Hippocampal formation (tissue), 2 donors: ENCODE measurements around the gene ADORA2A.

ENCODE experiments used
- DNase-seq, 2 donors: peaks; one replicate each; lab custom pipeline; 2025; lab: John Stamatoyannopoulos, UW

Gene ADORA2A

DNA sequence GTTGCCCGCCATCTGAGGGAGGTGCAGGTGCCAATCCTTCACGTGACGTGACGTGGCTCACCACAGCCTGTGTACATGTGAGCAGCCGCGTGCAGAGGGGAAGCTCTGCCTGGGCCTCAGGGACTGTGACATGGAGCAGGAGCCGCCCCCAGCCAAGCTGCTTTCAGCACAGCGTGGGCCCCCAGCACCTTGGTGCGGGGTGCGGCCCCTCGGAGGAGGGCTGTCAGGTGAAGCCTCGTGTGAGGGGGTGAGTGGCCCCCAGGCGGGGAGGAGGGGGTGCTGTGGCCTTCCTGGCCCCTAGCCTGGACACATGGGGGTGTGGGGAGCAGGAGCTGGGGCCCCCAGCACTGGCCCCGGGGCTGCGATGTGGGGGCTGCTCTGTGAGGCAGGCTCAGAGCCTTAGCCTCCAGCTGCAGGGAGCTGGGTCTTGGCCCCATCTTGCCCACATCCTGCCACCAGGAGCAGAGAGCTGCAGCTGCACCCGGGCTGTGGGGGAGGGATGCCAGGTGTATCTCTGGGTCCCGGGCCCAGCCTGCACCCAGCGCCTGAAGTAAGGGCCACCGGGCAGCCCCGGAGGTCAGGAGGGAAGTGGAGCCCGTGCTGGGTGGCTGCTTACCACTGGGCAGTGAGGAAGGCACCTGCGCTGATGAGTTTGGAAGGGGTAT is at the start of gene ADORA2A:
Gene ADORA2A, plus strand, starts transcription at position 100 of the 665 bp plus-strand sequence. CDS start 5,806 bp downstream, outside the sequence.
- DNase-seq, result no peak

DNA sequence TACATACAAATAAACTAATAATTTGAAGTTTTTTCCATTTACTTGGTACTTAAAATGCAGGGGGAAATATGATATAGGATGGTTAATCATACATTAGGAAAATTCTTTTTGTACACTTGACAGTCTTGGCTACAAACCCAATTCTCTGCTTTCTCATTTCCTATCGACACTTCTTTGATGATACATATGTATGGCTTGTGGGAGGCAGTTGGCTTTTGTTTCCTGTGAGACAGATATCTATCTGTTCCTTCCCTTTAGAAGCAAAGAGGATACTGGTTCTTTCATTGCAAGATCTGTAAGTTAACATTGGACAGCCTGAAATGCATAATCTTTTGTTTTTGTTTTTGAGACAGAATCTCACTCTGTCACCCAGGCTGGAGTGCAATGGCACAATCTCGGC is 47.9 kb upstream of the ADORA2A start:
- DNase-seq, result no peak

DNA sequence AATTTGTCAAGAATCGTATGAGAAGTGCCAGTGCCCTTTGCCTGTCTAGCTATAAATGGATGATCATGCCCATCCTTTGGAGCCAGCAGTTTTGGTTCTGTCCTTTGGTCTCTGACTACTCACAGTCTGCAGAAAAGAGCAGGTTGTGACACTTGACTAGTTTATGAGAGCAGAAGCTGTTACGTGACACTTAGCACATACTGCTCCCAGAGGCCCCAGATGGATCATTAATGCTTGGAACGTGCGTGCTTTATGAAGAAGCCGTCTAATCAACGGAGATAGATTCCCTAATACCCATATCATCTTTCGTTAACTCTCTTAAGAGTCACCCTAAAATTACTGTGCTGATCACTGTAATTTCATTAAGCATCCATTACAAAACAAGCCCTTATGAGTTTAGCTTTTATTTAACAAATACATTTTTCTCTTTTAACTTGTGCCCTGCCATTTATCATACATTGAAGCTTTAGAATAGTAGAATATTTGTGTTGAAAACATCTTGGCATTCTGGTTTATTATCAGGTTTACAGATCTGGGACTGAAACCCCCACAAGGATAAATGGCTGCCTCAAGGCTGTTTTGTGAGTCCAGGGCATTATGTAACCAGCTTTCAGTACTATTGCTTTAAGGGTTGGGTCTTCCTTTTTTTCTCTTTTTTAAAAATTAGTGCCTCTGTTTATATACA is 47.0 kb upstream of the ADORA2A start:
- DNase-seq, result no peak

DNA sequence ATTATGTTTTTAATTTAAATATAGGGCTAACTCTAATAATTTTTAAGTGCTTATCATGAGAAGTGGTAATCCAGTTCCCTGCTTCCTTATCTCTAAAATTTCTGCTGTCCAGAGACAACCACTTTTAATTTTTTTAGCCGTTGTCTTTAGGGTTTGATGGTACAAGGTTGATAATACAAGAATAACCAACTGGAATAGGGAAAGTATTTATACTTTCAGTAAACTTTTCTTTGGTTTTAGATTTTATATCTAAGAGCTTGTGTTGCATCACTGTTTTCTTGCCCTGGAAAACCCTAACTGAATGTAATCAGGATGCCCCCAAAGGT is 46.5 kb upstream of the ADORA2A start:
- DNase-seq, result no peak

DNA sequence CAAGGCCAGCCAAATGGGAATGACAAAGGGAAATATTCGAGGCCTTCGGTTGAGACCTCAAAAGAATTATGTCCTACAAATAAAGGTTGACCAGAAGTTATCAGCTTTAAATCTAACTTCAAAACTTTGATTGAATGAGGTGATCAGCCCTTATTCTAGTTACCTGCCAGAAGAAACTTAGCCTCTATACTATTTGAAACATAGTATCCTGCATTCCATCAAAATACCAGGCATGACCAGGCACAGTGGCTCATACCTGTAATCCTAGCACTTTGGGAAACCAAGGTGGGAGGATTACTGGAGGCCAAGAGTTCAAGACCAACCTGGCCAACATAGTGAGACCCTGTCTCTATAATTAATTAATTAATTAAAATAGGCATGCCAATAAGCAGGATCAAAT is 44.3 kb upstream of the ADORA2A start:
- DNase-seq, result no peak

DNA sequence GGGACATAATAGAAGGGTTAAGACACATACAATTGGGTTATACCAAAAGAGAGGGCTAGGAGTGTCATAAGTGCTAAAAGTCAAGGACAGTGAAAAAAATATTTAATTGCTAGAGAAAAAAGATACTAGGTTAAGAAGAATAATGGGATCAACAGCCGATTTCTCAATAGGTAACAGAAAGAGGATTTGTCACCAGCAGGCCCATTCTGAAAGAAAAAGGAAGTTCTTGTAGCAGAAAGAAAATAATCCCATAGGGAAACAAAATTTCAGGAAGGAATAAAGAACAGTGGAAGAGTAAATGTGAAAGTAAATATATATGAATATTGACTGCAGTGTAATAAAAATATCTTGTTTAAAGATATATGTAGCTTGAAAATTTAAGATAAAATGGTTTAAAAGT is 43.3 kb upstream of the ADORA2A start:
- no peak for DNase-seq

DNA sequence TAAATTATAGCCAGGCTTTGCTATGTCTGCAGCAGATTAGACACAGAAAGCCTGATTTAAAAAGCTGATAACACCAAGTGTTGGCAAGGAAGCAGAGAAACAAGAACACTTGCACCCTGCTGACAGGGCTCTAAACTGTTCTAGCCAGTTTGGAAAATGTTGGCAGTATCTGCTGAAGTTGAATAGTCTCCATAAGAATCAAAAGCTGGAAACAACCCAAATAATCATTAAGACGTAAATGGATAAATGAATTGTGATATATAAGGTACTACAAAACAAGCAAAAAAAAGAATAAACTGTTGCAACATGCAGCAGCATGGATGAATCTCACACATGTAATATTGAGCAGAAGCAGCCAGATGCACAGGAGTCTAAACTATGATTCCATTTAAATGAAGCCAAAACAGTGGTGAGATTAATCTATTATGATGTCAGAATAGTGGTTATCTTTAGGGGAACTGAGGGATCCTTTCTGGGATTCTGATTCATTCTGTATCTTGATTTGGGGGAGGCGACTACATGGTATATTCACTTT is 40.4 kb upstream of the ADORA2A start:
- DNase-seq, result no peak

DNA sequence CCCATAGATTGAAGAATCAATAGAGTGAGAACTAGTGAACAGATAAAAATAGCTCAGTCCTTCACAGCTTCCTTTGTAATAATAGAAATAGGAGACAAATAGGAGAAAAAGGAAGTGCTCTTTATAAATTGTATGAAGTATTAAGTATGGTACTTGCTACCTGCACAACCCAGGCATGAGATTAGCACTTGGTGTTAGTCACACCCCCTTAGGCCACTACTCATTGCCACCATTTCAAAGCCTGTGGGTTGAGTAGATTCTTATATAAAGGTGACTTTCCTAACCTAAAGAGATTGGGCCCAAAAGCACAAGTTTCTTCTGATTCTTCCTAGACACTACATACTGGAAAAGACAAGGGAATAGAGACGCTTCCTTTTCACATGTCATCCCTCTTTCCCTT is 37.7 kb upstream of the ADORA2A start:
- DNase-seq, result no peak

DNA sequence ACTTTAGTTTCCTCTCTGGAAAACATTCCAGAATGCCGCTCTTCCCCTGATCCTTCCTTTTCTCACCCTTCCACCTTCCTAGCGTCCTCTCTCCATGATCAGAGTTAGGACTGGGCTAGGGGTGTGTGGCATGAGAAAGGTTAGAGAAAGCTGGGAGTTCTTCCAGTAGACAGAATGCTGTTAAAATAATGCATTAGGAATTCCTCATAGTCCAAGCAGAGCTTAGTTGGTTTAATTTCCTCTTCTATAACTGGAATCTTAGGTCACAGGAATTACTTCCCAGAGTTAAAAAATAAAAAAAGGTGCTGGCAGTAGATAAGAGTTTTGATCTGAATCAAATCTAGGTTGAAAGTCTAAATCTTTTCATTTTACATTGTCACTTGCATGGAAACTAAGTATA is 37.2 kb upstream of the ADORA2A start:
- no peak for DNase-seq

DNA sequence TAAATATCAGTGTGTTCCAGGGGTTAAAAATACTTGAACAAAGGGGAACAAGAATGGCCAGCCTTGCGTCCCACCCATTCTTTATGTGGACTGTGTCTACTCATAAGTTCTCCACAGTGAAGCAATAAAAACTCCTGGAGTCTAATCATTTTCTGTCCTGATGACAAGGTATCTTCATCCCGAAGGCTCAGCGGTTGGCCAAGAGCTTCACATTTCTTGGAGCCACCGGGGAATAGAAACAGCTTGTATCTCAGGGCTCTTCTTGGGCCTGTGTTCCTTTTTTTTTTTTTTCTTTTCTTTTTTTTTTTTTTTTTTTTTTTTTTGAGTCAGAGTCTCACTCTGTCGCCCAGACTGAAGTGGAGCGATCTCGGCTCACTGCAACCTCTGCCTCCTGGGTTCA is 36.8 kb upstream of the ADORA2A start:
- DNase-seq, result no peak

DNA sequence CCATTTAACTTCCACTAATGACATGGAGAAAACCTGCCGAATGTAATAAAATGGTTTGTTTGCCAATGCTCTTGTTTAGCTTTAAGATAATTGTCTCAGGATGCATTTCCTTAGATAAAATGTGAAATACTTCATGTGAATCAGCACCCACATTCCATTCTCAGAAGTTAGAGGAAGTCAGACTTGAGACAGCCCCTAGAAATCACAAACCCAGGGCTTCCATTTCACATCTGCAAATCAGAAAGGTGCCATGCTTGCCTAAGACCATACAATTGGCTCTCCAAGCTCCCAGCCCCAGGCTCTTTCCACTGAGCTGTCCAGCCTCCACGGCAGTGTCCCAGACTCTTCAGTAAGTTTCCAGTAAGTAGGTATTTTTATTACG is 35.6 kb upstream of the ADORA2A start:
- DNase-seq, result no peak

DNA sequence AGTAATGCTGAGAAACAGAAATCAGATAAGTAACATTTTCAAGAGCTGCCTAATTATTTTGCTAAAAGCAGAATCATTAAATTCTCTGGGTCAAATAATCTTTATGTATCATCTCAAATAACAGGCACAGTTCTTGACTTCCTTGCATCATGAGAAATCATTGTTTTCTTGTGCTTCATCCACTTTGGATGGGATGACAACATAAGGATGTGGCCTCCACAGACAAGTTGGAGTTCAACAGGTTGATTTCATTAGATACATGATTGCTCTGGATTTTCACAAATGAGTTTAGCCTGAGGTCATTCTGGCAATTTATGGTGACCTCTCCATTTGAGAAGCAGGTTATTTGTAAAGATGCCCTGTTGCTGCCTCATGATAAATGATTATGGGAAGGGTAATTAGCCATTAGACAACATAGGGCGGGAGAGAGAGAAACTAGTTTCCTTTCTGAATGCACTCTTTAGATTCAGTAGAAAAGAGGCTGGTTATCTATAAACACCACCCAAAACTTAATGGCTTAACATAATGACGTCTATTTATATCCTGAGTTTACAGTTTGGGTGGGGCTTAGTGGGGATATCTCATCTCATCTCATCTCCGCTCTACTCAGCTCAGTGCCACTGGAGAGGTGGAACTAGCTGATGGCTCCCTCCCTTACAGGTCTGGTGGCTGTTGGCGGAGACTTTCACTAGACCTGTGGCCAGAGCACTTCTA is 35.0 kb upstream of the ADORA2A start:
- no peak for DNase-seq

DNA sequence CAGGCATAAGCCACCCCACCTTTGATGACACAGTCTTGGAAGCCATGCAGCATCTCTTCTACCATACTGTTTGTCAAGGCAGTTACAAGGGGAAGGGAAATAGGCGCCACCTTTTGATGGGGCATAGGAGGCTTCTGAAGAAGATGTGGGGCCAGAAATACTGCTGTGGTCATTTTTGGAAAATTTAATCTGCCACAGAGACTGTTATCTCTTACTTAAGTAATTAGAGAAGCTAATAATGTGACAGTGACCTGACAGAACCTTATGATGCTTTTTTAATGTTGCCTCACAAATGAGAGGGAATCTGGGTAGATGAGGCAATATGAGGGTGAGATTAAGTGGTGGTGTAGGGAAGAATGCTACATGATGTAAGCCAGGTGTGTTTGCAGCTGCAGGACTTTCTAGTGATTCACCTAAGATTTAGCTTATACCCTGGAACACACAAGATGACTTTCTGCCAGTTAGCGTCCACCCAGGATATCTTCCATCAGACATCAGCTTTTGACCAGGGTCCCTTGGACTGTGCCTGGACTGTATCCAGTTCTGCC is 34.3 kb upstream of the ADORA2A start:
- no peak for DNase-seq

DNA sequence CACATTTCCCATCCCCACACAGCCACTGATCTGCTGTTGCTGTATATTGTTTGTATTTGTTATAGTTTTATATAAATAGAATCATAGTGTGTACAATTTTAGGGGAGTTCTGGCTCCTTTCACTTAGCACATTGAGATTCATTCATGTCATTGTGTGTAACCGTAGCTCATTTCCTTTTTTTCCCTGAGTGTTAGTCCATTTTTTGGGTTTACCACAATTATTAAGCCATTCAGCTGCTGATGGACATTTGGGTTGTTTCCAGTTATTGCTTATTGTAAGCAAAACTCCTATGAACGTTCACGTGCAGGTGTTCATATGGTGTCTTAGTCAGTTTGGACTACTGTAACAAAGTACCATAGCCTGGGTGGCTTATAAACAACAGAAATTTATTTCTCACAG is 33.6 kb upstream of the ADORA2A start:
- no peak for DNase-seq

DNA sequence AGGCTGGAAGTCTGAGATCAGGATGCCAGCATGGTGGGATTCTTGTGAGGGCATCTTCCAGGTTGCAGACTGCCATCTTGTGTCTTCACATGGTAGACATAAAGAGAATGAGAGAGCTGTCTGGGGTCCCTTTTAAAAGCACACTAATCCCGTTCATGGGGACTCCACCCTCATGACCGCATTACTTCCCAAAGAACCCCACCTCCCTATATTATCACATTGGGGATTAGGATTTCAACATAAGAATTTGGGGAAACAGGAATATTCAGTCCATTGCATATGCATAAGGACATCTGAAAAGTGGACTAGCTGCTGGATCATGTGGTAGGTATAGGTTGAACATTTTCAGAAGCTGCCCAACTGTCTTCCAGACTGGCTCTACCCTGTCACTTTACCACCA is 33.1 kb upstream of the ADORA2A start:
- DNase-seq, result no peak

DNA sequence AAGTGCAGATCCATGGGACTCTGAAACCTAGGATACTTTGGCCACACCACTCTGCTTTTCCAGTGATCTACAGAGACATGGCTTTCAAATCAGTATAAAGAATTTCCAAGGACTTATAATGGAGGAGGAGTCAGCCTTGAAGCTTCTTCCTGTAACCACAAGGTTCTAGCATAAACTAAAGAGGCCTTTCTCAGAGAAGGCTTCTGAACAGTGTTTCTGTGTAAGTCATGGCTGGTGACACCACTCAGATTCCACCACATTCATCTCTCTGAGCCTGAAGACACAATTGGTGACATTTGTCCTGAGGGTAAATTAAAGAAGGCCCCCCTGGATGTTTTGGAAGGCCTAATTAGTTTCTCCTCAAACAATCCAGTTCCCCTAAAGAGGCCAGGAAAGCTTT is 29.0 kb upstream of the ADORA2A start:
- no peak for DNase-seq

DNA sequence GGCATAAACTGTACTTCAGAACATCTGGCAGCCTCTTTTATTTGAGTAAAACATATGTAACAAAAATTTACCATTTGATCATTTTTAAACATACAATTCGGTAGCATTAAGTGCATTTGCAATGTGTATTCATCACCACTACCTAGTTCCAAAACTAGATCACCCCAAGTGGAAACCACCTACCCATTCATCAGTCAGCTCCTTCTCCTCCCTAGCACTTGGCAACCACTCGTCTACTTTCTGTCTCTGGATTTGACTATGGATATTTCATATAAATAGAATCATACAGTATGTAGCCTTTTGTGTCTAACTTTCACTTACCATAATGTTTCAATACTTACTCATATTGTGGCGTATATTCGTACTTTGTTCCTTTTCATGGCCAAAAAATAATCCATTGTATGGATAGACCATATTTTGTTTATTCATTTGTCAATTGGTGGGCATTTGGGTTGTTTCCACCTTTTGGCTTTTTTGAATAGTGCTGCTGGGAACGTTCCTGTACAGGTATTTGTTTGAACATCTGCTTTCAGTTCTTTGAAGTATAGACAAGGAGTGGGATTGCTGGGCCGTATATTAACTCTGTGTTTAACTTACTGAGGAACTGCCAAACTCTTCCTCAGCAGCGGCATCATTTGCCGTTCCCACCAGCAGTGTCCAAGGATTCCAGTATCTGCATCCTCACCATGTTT is 27.2 kb upstream of the ADORA2A start:
- no peak for DNase-seq

DNA sequence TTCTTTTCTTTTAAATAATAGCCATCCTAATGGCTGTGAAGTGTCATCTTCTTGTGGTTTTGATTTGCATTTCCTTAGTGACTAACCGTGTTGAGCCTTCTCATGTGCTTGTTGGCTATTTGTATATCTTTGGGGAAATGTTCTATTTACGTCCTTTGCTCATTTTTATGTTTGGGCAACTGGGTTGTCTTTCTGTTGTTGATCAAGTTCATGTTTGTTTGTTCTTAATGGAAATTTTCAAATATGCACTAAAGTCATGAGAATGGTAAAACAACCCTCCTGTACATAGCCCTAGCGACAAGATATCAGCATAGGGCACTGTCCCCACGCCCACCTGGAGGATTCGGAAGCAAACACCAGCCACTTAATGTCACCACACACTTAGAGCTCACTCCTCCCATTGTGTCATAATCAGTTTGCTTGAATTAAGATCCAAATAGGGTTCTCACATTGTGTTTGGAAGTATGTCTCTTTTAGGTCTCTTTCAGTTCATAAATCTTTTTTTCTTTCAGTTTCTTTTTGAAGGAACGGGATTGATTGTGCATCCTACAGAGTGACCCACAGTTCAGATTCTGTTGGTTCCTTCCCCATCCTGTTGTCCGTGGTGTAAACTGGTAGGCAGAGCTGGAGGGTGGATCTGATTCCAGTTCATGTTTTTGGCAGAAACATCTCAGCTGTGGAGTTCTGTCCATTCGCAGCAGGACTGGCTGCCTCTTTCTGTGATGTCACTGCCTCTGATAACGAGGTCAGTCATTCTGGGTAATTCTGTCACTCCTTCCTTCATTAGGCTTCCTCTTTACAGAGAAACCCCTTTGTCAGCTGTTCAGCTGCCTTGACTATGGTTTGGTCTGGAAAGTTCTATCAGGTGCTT is 26.4 kb upstream of the ADORA2A start:
- DNase-seq, result no peak

DNA sequence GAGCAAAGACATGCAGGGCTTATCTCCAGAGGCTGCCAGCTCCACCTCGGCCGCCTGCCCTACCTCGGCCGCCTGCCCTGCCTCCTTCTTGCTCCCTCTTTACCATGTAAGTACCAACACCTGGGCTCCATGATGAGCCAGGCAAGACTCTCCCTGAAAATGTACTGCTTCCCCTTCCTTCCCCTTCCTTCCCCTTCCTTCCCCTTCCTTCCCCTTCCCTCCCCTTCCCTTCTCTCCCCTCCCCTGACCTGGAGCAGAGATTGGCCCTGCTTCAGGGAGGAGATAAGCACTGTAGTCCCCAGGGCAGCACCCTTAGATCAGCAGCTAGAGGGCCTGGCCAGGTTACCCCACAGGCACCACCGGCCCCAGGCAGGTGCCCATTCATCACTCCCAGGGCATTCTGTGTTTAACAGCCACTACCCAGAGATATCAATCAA is 25.4 kb upstream of the ADORA2A start:
- no peak for DNase-seq

DNA sequence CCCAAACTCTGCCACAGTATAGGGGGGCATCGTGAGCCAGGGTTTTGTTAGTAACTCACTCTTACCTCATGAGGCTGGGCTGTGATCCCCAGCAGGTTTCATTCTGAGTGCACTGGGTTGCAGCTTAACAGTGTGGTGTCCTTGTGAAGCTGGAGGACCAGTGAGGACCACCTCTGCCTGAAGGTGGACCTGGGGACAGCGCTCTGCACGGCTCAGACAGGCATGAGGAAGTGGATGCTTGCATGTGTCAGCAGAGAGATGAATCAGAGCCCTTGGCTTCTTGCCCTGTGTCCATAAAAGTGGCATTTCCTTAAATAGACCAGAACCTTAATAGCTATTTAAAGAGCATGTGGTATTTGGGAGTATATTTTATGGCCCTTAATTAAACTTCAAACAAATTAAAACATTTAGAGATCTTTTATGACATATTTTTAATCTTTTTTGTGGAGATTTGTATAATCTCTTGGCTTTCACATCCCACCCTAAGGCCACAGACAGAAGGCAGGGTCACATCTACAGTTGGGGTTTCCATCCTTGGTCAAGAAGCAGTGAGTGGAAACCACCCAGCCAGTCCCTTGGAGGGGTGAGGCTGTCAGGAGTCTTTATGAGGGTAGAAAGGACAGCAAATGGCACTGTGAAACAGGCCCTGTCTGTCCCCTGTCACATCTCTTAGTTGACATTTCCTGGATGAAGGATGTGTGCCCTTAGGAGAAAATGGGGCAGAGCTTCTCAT is 24.8 kb upstream of the ADORA2A start:
- DNase-seq, result no peak

DNA sequence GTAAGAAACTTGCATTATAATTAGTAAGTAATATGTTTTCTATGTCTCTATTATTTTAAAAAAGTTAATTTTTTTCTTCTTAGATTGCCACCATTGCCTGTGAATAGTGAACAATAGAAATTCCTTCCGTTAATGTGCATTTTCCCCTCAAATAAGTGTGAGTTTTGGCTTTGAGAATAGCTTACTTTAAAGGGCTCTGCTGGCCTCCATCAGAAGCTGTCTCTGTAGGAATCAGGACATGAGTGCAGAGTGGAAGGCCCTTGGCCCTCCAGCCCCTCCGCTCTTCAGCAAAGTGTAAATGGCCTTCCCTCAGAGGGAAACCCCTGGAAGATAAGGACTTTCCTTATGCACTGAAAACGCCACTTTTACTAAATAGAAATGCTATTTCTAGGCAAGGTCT is 24.1 kb upstream of the ADORA2A start:
- DNase-seq, result no peak
